Pancreas (tissue), 10 donors: ENCODE data around the gene SEC14L1. TPM values are rescaled to one million over a fixed set of nuclear protein-coding genes. Genes with fewer than 3 reads are reported as not detected.
A peak's percentile ranks its signal among the peaks of the same experiment; 100 is the strongest.

Source experiments
- ATAC-seq, 4 donors: fragments of 200-7000 bp; cut with Tn5 transposase; one replicate each; pipeline versions ENCODE4 v1.8.0 to v1.9.1; 2020; ENCODE audit warnings: mild to moderate bottlenecking in 4 of 4, moderate library complexity in 4 of 4
- DNase-seq, 6 donors: peaks; one replicate each; pipeline ENCODE4 v3.0.0-alpha.2; 2020
- FAIRE-seq: peaks from 2 replicates; lab custom pipeline; 2012; peaks lifted over from hg19 to GRCh38; lab: Jason Lieb, UNC
- H3K27ac ChIP-seq, 4 donors: fragments of 200-600 bp; sonication (generic); 1 replicate in 3 of 4; 2 replicates in 1 of 4; pipeline versions ENCODE4 v1.5.0 to v1.8.0; 2020
- H3K27me3 ChIP-seq, 4 donors: fragments of 200-600 bp; one replicate each; pipeline ENCODE4 v1.8.0; 2021
- H3K36me3 ChIP-seq, 3 donors: fragments of 200-600 bp; sonication (generic) in 1 of 3; one replicate each; pipeline versions ENCODE4 v1.5.0 to v1.8.0; 2020 to 2021
- H3K4me1 ChIP-seq, 3 donors: fragments of 200-600 bp; one replicate each; pipeline ENCODE4 v1.8.0; 2021
- H3K4me3 ChIP-seq, 4 donors: fragments of 200-600 bp; sonication (generic) in 2 of 4; one replicate each; pipeline versions ENCODE4 v1.5.0 to v1.8.0; 2020 to 2021
- H3K9me3 ChIP-seq, 4 donors: fragments of 200-600 bp; one replicate each; pipeline ENCODE4 v1.8.0; 2021
- CTCF ChIP-seq, 4 donors: fragments of 200-600 bp; sonication (generic) in 3 of 4; IDR thresholded peaks; one replicate each; pipeline versions ENCODE4 v1.5.0 to v1.8.0; 2021; ENCODE audit warnings: antibody characterized with exemption in 4 of 4
- WGBS, 2 donors: extraction: QIAGEN DNeasy Blood & Tissue Kit; methylation state at CpG; one replicate each; pipeline ENCODE4 v1.1.7; 2013; 5-methylcytosine and 5-hydroxymethylcytosine counted together
- intact Hi-C, 3 donors: fragments of 100-400 bp; cut with DNase I; formaldehyde crosslinking; loops; one replicate each; pipeline versions ENCODE4 v1.11.1 to v1.14.2; 2022
- polyA plus RNA-seq, 2 donors: library from polyadenylated mRNA; stranded (reverse); fragments of 200-250 nt; gene quantifications; one replicate each; pipeline ENCODE4 v1.2.3, GENCODE V29; 2013
- total RNA-seq, 6 donors: library from RNA; stranded (reverse); fragmentation: NEBNext Ultra II Directional in 4 of 6; extraction: Animal tissue kit (Norgen Biotek cat#: 25700) in 4 of 6; gene quantifications; one replicate each; pipeline versions ENCODE4 v1.2.1 to v1.2.4, GENCODE V29; 2021 to 2023
- donor health status: healthy with polysubstance abuse.
- donor health status: DM: no; HTN: no; CAD: no; lungs with moderate emphysema.
- donor health status: DM: no; HTN: no; CAD: no.
- donor health status: control.
- donor health status: control.
- donor health status: Bipolar disorder and iron deficiency.
- donor health status: DM: yes; HTN: yes; CAD: no.
- donor health status: DM: no; HTN: no; CAD: no.
- donor health status: DM: no; HTN: no; CAD: no.
- donor health status: DM: yes; HTN: yes; CAD: no.

The SEC14L1 gene
- total and polyA plus RNA-seq, 8 donors: 17.8 to 45.5 (median 31.8) TPM

GRCh38 chr17:77147357-77147801 is 6.6 kb downstream of the SEC14L1 start:
- intact Hi-C loops: no loop called here
- Histone ChIP-seq H3K4me3 (peak overlapping the region in 2 of 4 donors; percentile 4 to 19), H3K9me3 (no peaks in the 10 kb centered on the region), H3K27ac (peak overlapping the region; percentile 61 to 85 (median 74)), H3K4me1 (peaks cover 23 to 56% (median 47%) of the 10 kb centered on the region in 3 donors), H3K36me3 (no peaks in the 10 kb centered on the region), H3K27me3 (no peaks in the 10 kb centered on the region)
- DNase-seq (peak in 1 of 6 donors; percentile 26), FAIRE-seq (no peak), ATAC-seq (peak; percentile 41 to 65 (median 56))
- TF ChIP-seq CTCF (IDR thresholded peaks at IDR 0.05): no peak
- 19 to 26% methylated on average over 8 of the region's 8 CpGs for WGBS, 2 donors

GRCh38 chr17:77148077-77148939 is 7.5 kb downstream of the SEC14L1 start:
- ATAC-seq (peak in 1 of 4 donors; percentile 1), FAIRE-seq (no peak), DNase-seq (no peak)
- peak overlapping the region in 2 of 4 donors; percentile 13 to 23 for H3K27ac ChIP-seq
- no peaks in the 10 kb centered on the region for H3K27me3 ChIP-seq
- TF ChIP-seq CTCF (IDR thresholded peaks at IDR 0.05): no peak
- H3K36me3 ChIP-seq: no peaks in the 10 kb centered on the region
- intact Hi-C loops: no loop called here
- H3K9me3 ChIP-seq: no peaks in the 10 kb centered on the region
- 49 to 57% methylated on average over 15 of the region's 15 CpGs for WGBS, 2 donors
- H3K4me1 ChIP-seq: peaks cover 26 to 53% (median 52%) of the 10 kb centered on the region in 3 donors
- no peak overlapping the region for H3K4me3 ChIP-seq

- Histone ChIP-seq H3K27me3 (no peaks in the 10 kb centered on the region), H3K4me1 (peaks cover 27 to 53% (median 50%) of the 10 kb centered on the region in 3 donors), H3K27ac (peak overlapping the region in 2 of 4 donors; percentile 13 to 23), H3K4me3 (no peak overlapping the region), H3K36me3 (no peaks in the 10 kb centered on the region), H3K9me3 (no peaks in the 10 kb centered on the region)
- no peak for TF ChIP-seq CTCF (IDR thresholded peaks at IDR 0.05)
- FAIRE-seq (no peak), DNase-seq (no peak), ATAC-seq (peak in 1 of 4 donors; percentile 7)
- intact Hi-C loops: no loop called here
- WGBS, 2 donors: 45 to 49% methylated on average over 10 of the region's 10 CpGs
Observed at GRCh38 chr17:77148940-77149510, 8.3 kb downstream of the SEC14L1 start.

- no peaks in the 10 kb centered on the region for H3K27me3 ChIP-seq
- no peak overlapping the region for H3K27ac ChIP-seq
- FAIRE-seq (no peak), ATAC-seq (no peak), DNase-seq (no peak)
- H3K4me3 ChIP-seq: no peak overlapping the region
- WGBS, 2 donors: 94% methylated on average over 5 of the region's 5 CpGs
- H3K4me1 ChIP-seq: peaks cover 23 to 44% (median 43%) of the 10 kb centered on the region in 3 donors
- no peak for TF ChIP-seq CTCF (IDR thresholded peaks at IDR 0.05)
- intact Hi-C loops: no loop called here
- H3K36me3 ChIP-seq: no peaks in the 10 kb centered on the region
- no peaks in the 10 kb centered on the region for H3K9me3 ChIP-seq
Observed at GRCh38 chr17:77150196-77150595, 9.4 kb downstream of the SEC14L1 start.
